HCT116 (cell line): ENCODE data around the gene ADARB2. TPM values are rescaled to one million over a fixed set of nuclear protein-coding genes. Genes with fewer than 3 reads are reported as not detected.

ENCODE experiments used
- ATAC-seq: fragments of 200-7000 bp; cut with Tn5 transposase; 2 replicates; pipeline ENCODE4 v1.9.1; 2020; ENCODE audit warnings: mild to moderate bottlenecking, moderate library complexity
- BruUV-seq: library from RNA; stranded (reverse); fragments of 400-500 nt; replicated peaks from 2 replicates; lab custom pipeline; 2021; lab: Mats Ljungman, UMichigan
- CTCF ChIA-PET: fragments of 300-600 bp; sonication (Branson Sonifier 250); formaldehyde crosslinking; loops from one replicate; lab custom pipeline; 2021; ENCODE audit warnings: antibody characterized with exemption; lab: Charles Lee
- POLR2A ChIA-PET: fragments of 300-600, 350-600 bp; sonication (Branson Sonifier 250); formaldehyde crosslinking; loops from one replicate; lab custom pipeline; 2021; ENCODE audit warnings: antibody characterized with exemption; lab: Charles Lee
- RAD21 ChIA-PET, 2 experiments: fragments of 300-600 bp; sonication (Branson Sonifier 250); formaldehyde crosslinking; loops; one replicate each; lab custom pipeline; 2023; ENCODE audit warnings: low total read pairs in 2 of 2; ENCODE audit not compliant: uncharacterized antibody in 2 of 2, unreplicated experiment in 2 of 2, low non-redundant PET in 1 of 2; lab: Charles Lee
- DNase-seq: peaks from one replicate; pipeline ENCODE4 v3.0.0-alpha.2; 2010; ENCODE audit warnings: low read depth, low spot score
- H2AFZ ChIP-seq: fragments of 200-600 bp; shearing (Covaris generic), sonication (generic); 2 replicates; pipeline ENCODE4 v1.6.1; 2017; ENCODE audit warnings: low read depth, mixed run types, mixed read lengths, antibody characterized with exemption, low read length; ENCODE audit not compliant: poor library complexity, severe bottlenecking
- H3K27ac ChIP-seq: 2 replicates; pipeline ENCODE4 v1.5.1; 2012; ENCODE audit warnings: low read depth, low read length
- H3K27me3 ChIP-seq: fragments of 200-600 bp; sonication (generic); 2 replicates; pipeline ENCODE4 v1.6.1; 2016; ENCODE audit warnings: mixed run types, low read length, mixed read lengths; ENCODE audit not compliant: insufficient read depth
- H3K36me3 ChIP-seq, 2 experiments: fragments of 200-500 bp in 1 of 2; fragments of 200-600 bp in 1 of 2; sonication (Bioruptor generic) in 1 of 2; sonication (generic) in 1 of 2; 2 replicates each; pipeline versions ENCODE4 v1.5.1 to v1.6.1; 2014 to 2016; ENCODE audit warnings: low read length in 2 of 2, inconsistent platforms in 1 of 2, mixed read lengths in 1 of 2, mixed run types in 1 of 2; ENCODE audit not compliant: insufficient read depth in 2 of 2, control insufficient read depth in 1 of 2
- H3K4me1 ChIP-seq, 2 experiments: fragments of 200-600 bp in 1 of 2; sonication (generic) in 1 of 2; 2 replicates each; pipeline versions ENCODE4 v1.5.1 to v1.6.1; 2012 to 2017; ENCODE audit warnings: low read length in 2 of 2, inconsistent platforms in 1 of 2, mild to moderate bottlenecking in 1 of 2, mixed read lengths in 1 of 2, mixed run types in 1 of 2, moderate library complexity in 1 of 2; ENCODE audit not compliant: insufficient read depth in 2 of 2, control insufficient read depth in 1 of 2
- H3K4me2 ChIP-seq: fragments of 200-600 bp; sonication (generic); 2 replicates; pipeline ENCODE4 v1.6.1; 2017; ENCODE audit warnings: mixed run types, low read length, mixed read lengths
- H3K4me3 ChIP-seq, 2 experiments: fragments of 200-600 bp in 1 of 2; sonication (generic) in 1 of 2; replicated peaks in 1 of 2; 2 replicates each; pipeline ENCODE4 v1.5.1; 2011 to 2016; ENCODE audit warnings: low read length in 2 of 2, control low read depth in 1 of 2, low read depth in 1 of 2, mild to moderate bottlenecking in 1 of 2, mixed read lengths in 1 of 2, mixed run types in 1 of 2
- H3K79me2 ChIP-seq: fragments of 200-600 bp; sonication (generic); 2 replicates; pipeline ENCODE4 v1.6.1; 2017; ENCODE audit warnings: mild to moderate bottlenecking, mixed run types, low read length, moderate library complexity, mixed read lengths; ENCODE audit not compliant: insufficient read depth
- H3K9ac ChIP-seq: fragments of 200-600 bp; sonication (generic); 2 replicates; pipeline ENCODE4 v1.6.1; 2016; ENCODE audit warnings: low read length, mixed read lengths
- H3K9me2 ChIP-seq: fragments of 200-600 bp; sonication (generic), shearing (Covaris generic); 2 replicates; pipeline ENCODE4 v1.6.1; 2017; ENCODE audit warnings: mixed run types, mild to moderate bottlenecking, moderate library complexity; ENCODE audit not compliant: insufficient read depth
- H3K9me3 ChIP-seq, 2 experiments: fragments of 200-500 bp in 1 of 2; fragments of 200-600 bp in 1 of 2; sonication (Bioruptor generic) in 1 of 2; sonication (generic) in 1 of 2; 2 replicates each; pipeline ENCODE4 v1.6.1; 2014 to 2017; ENCODE audit warnings: low read length in 2 of 2, mixed read lengths in 2 of 2, inconsistent platforms in 1 of 2, low read depth in 1 of 2, mild to moderate bottlenecking in 1 of 2, mixed run types in 1 of 2, moderate library complexity in 1 of 2; ENCODE audit not compliant: control insufficient read depth in 1 of 2, insufficient read depth in 1 of 2
- H4K20me1 ChIP-seq: fragments of 200-600 bp; sonication (generic), shearing (Covaris generic); 2 replicates; pipeline ENCODE4 v1.6.1; 2017; ENCODE audit warnings: mixed run types, mild to moderate bottlenecking, moderate library complexity; ENCODE audit not compliant: insufficient read depth
- ATF3 ChIP-seq: IDR thresholded peaks from 2 replicates; pipeline ENCODE4 v1.6.1; 2012
- CEBPB ChIP-seq: IDR thresholded peaks from 2 replicates; pipeline ENCODE4 v1.6.1; 2012; ENCODE audit warnings: low read depth
- EGR1 ChIP-seq: IDR thresholded peaks from 2 replicates; pipeline ENCODE4 v1.6.1; 2012; ENCODE audit warnings: low read depth
- ELF1 ChIP-seq: IDR thresholded peaks from 2 replicates; pipeline ENCODE4 v1.6.1; 2012; ENCODE audit warnings: low read depth, borderline replicate concordance
- EZH2phosphoT487 ChIP-seq: fragments of 200-600 bp; IDR thresholded peaks from 2 replicates; pipeline ENCODE4 v1.6.1; 2018; ENCODE audit warnings: antibody characterized with exemption, borderline replicate concordance
- SIN3A ChIP-seq: IDR thresholded peaks from 2 replicates; pipeline ENCODE4 v1.6.1; 2012; ENCODE audit warnings: low read depth
- TCF7L2 ChIP-seq: IDR thresholded peaks from 2 replicates; pipeline ENCODE4 v1.7.0; 2011; ENCODE audit warnings: borderline replicate concordance, inconsistent platforms; ENCODE audit not compliant: insufficient read depth, insufficient read length; ENCODE audit errors: extremely low read depth
- YY1 ChIP-seq: IDR thresholded peaks from 2 replicates; pipeline ENCODE4 v1.6.1; 2011; ENCODE audit warnings: low read length, low read depth, moderate library complexity, mild to moderate bottlenecking; ENCODE audit not compliant: insufficient replicate concordance; ENCODE audit errors: extremely low read depth
- ZFX ChIP-seq: fragments of 450-650 bp; IDR thresholded peaks from 2 replicates; pipeline ENCODE4 v1.6.1; 2017
- intact Hi-C: fragments of 100-400 bp; cut with micrococcal nuclease; formaldehyde crosslinking; loops from 2 replicates; pipeline ENCODE4 v1.10.0; 2022
- total RNA-seq: library from RNA; stranded (reverse); gene quantifications from one replicate; pipeline ENCODE4 v1.2.1, GENCODE V29; 2021; ENCODE audit not compliant: unreplicated experiment

Gene ADARB2
- total RNA-seq, 1 experiment from 2014 or later: not detected

- no peak for TF ChIP-seq ZFX
- intact Hi-C loops: no loop called here
- Histone ChIP-seq H3K27me3 (0 out of 2 replicates have a peak, but pooled peaks cover under 1% of the 10 kb centered on the region), H3K79me2 (no peaks in the 10 kb centered on the region), H3K36me3 (no peaks in the 10 kb centered on the region), H3K27ac (no peak overlapping the region), H3K9me2 (no peaks in the 10 kb centered on the region), H3K9me3 (no peaks in the 10 kb centered on the region), H3K4me2 (no peak overlapping the region), H2AFZ (no peak overlapping the region), H3K4me1 (no peaks in the 10 kb centered on the region), H3K4me3 (no peak overlapping the region), H4K20me1 (no peaks in the 10 kb centered on the region), H3K9ac (no peak overlapping the region)
- no peak for ATAC-seq
- DNase-seq: no peak
- ChIA-PET CTCF (no interaction called here), POLR2A (no interaction called here), RAD21 (no interaction called here)
- no TSS peak for BruUV-seq
These were observed 561.3 kb downstream of the ADARB2 start for GRCh38 chr10:1175956-1176565.

DNA sequence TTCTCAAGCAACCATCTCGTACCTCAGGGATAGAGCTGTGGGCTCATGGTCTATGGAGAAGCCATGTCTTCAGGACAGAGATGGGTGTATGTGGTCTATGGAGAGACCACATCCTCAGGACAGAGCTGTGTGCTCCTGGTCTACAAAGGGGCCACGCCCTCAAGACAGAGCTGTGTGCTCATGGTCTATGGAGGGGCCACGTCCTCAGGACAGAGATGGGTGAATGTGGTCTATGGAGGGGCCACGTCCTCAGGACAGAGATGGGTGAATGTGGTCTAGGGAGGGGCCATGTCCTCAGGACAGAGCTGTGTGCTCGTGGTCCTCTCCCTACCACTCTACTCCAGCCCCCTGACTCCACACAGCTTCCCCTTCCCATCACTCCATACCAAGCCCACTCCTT, 563.3 kb downstream of the ADARB2 start:
- H3K9me2 ChIP-seq: no peaks in the 10 kb centered on the region
- no peak overlapping the region for H3K4me3 ChIP-seq
- intact Hi-C loops: no loop called here
- H3K9me3 ChIP-seq: no peaks in the 10 kb centered on the region
- RAD21 ChIA-PET: no interaction called here
- no peak for TF ChIP-seq TCF7L2
- TF ChIP-seq YY1: no peak
- TF ChIP-seq ELF1: no peak
- TF ChIP-seq EGR1: no peak
- TF ChIP-seq ZFX: no peak
- TF ChIP-seq ATF3: no peak
- TF ChIP-seq EZH2phosphoT487: no peak
- TF ChIP-seq SIN3A: no peak
- TF ChIP-seq CEBPB: no peak
- no peak overlapping the region for H3K27ac ChIP-seq
- DNase-seq (no peak), ATAC-seq (no peak)
- CTCF ChIA-PET: no interaction called here
- H3K4me1 ChIP-seq: no peaks in the 10 kb centered on the region
- peaks cover 4% of the 10 kb centered on the region; the same call in 1 of the 2 replicates for H3K27me3 ChIP-seq
- POLR2A ChIA-PET: no interaction called here
- BruUV-seq: no TSS peak
- H4K20me1 ChIP-seq: no peaks in the 10 kb centered on the region
- no peak overlapping the region for H2AFZ ChIP-seq
- H3K36me3 ChIP-seq: no peaks in the 10 kb centered on the region
- H3K9ac ChIP-seq: no peak overlapping the region
- no peak overlapping the region for H3K4me2 ChIP-seq
- no peaks in the 10 kb centered on the region for H3K79me2 ChIP-seq
